SK-N-SH treated with all-trans-retinoic acid at 6 μM for 48 hours (cell line): ENCODE measurements around the gene SOX13.

Source experiments
- ATAC-seq: fragments of 200-7000 bp; cut with Tn5 transposase; 3 replicates; pipeline ENCODE4 v1.9.1; 2020; ENCODE audit warnings: mild to moderate bottlenecking, moderate library complexity
- ARNTL ChIP-seq: fragments of 450-650 bp; formaldehyde crosslinking; IDR thresholded peaks from 2 replicates; pipeline ENCODE4 v1.5.0; 2020; ENCODE audit warnings: low read depth, mild to moderate bottlenecking, moderate library complexity, borderline replicate concordance
- BACH2 ChIP-seq: fragments of 250-450 bp; sonication (Bioruptor Pico); IDR thresholded peaks from 2 replicates; pipeline ENCODE4 v1.9.0; 2021; ENCODE audit warnings: mild to moderate bottlenecking, borderline replicate concordance
- CSDC2 ChIP-seq: fragments of 250-450 bp; sonication (Bioruptor Pico); IDR thresholded peaks from 2 replicates; pipeline ENCODE4 v1.5.0; 2020; ENCODE audit warnings: mild to moderate bottlenecking, moderate library complexity
- ESRRG ChIP-seq: fragments of 250-450 bp; sonication (Bioruptor Pico); IDR thresholded peaks from 2 replicates; pipeline ENCODE4 v1.6.1; 2021; ENCODE audit warnings: mild to moderate bottlenecking
- GLIS3 ChIP-seq: fragments of 250-450 bp; sonication (Bioruptor Pico); IDR thresholded peaks from 2 replicates; pipeline ENCODE4 v1.5.0; 2020; ENCODE audit warnings: mild to moderate bottlenecking, moderate library complexity
- ISL1 ChIP-seq: fragments of 250-450 bp; sonication (Bioruptor Pico); IDR thresholded peaks from 2 replicates; pipeline ENCODE4 v2.1.2; 2022; ENCODE audit warnings: mild to moderate bottlenecking, moderate library complexity
- OSR1 ChIP-seq: fragments of 250-450 bp; sonication (Bioruptor Pico); IDR thresholded peaks from 2 replicates; pipeline ENCODE4 v1.8.0; 2022; ENCODE audit warnings: moderate library complexity, mild to moderate bottlenecking, inconsistent platforms
- PPARA ChIP-seq: fragments of 250-450 bp; sonication (Bioruptor Pico); IDR thresholded peaks from 2 replicates; pipeline ENCODE4 v1.5.0; 2020; ENCODE audit warnings: mild to moderate bottlenecking, borderline replicate concordance
- RARB ChIP-seq: fragments of 250-450 bp; sonication (Bioruptor Pico); IDR thresholded peaks from 2 replicates; pipeline ENCODE4 v1.8.0; 2021; ENCODE audit warnings: mild to moderate bottlenecking, moderate library complexity
- SNAI2 ChIP-seq: fragments of 250-450 bp; sonication (Bioruptor Pico); IDR thresholded peaks from 2 replicates; pipeline ENCODE4 v1.5.0; 2020; ENCODE audit warnings: mild to moderate bottlenecking, moderate library complexity
- TCF4 ChIP-seq: fragments of 250-450 bp; sonication (Bioruptor Pico); IDR thresholded peaks from 2 replicates; pipeline ENCODE4 v1.8.0; 2021; ENCODE audit warnings: mild to moderate bottlenecking, moderate library complexity, borderline replicate concordance
- TOX ChIP-seq: fragments of 250-450 bp; sonication (Bioruptor Pico); IDR thresholded peaks from 2 replicates; pipeline ENCODE4 v1.8.0; 2021; ENCODE audit warnings: mild to moderate bottlenecking, moderate library complexity, borderline replicate concordance
- TSHZ2 ChIP-seq: fragments of 250-450 bp; sonication (Bioruptor Pico); IDR thresholded peaks from 2 replicates; pipeline ENCODE4 v1.5.0; 2020; ENCODE audit warnings: mild to moderate bottlenecking, moderate library complexity
- ZC3H10 ChIP-seq: fragments of 250-450 bp; sonication (Bioruptor Pico); IDR thresholded peaks from 2 replicates; pipeline ENCODE4 v1.5.1; 2021; ENCODE audit warnings: mild to moderate bottlenecking, moderate library complexity
- ZFP3 ChIP-seq: fragments of 250-450 bp; sonication (Bioruptor Pico); IDR thresholded peaks from 2 replicates; pipeline ENCODE4 v1.5.0; 2020; ENCODE audit warnings: mild to moderate bottlenecking, moderate library complexity
- ZFP30 ChIP-seq: fragments of 450-650 bp; formaldehyde crosslinking; IDR thresholded peaks from 2 replicates; pipeline ENCODE4 v1.5.0; 2022; ENCODE audit warnings: mild to moderate bottlenecking, moderate library complexity
- ZNF565 ChIP-seq: fragments of 450-650 bp; formaldehyde crosslinking; conservative IDR thresholded peaks from 2 replicates; pipeline ENCODE4 v1.5.0; 2020; ENCODE audit warnings: low read depth, mild to moderate bottlenecking, moderate library complexity
- ZNF70 ChIP-seq: fragments of 450-650 bp; formaldehyde crosslinking; IDR thresholded peaks from 2 replicates; pipeline ENCODE4 v1.5.0; 2020; ENCODE audit warnings: mild to moderate bottlenecking, moderate library complexity
- ZNF8 ChIP-seq: fragments of 450-650 bp; formaldehyde crosslinking; IDR thresholded peaks from 2 replicates; pipeline ENCODE4 v1.5.0; 2020; ENCODE audit warnings: mild to moderate bottlenecking, moderate library complexity
- TF ChIP-seq, protein P1 (sequence below): fragments of 250-450 bp; sonication (Bioruptor Pico); IDR thresholded peaks from 2 replicates; pipeline ENCODE4 v1.5.1; 2020; ENCODE audit warnings: low read depth, mild to moderate bottlenecking, moderate library complexity
- TF ChIP-seq, protein P2 (sequence below): fragments of 250-450 bp; sonication (Bioruptor Pico); IDR thresholded peaks from 2 replicates; pipeline ENCODE4 v1.5.1; 2021; ENCODE audit warnings: mild to moderate bottlenecking, moderate library complexity
- TF ChIP-seq, protein P3 (sequence below): fragments of 250-450 bp; sonication (Bioruptor Pico); IDR thresholded peaks from 2 replicates; pipeline ENCODE4 v1.8.0; 2020; ENCODE audit warnings: mild to moderate bottlenecking, moderate library complexity, borderline replicate concordance

SOX13 gene

DNA sequence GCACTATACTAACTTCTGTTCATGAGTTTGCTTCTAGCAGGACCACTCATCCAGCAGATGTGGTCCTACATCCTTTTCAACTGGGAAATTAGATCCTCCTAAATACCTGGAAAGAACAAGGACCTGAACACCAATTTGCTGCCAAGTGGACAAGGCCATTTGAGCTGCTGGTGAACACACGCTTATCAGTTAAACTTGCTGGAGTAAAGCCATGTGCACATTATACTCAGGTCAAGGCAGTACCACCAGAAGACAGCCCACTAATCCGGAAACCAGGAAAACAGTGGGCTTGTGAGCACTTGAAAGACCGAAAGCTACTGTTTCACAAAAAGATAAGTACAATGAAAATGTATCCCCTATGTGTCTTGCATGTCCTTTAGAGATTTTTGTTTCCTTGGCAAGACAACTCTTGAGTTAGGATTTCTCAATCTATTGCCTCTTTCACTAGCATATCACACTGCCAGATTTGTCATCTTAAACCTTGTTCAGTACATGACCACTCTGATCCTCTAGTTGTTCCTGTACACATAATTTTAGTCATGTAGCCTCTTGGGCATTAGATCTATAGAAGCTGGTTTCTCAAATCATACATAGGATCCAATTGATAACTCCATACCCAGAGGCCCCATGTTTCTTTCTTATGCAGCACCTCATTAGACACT lies 97.7 kb downstream of the SOX13 start:
- TF ChIP-seq TCF4 (CRISPR knock-in tag) (no peak), TOX (CRISPR knock-in tag) (no peak), ESRRG (CRISPR knock-in tag) (no peak), ARNTL (CRISPR knock-in tag) (no peak), PPARA (CRISPR knock-in tag) (no peak), GLIS3 (CRISPR knock-in tag) (no peak), ISL1 (CRISPR knock-in tag) (no peak), ZFP3 (no peak), SNAI2 (no peak)
- ATAC-seq = no peak

- TF ChIP-seq OSR1 (CRISPR knock-in tag) (peak; percentile 96), PPARA (CRISPR knock-in tag) (no peak)
- no peak for ATAC-seq
These were observed 98.8 kb downstream of the SOX13 start for GRCh38 chr1:204171751-204172178.

GRCh38 chr1:204172404-204173029 lies 99.6 kb downstream of the SOX13 start:
- no peak for ATAC-seq
- TF ChIP-seq ISL1 (CRISPR knock-in tag) (no peak), PPARA (CRISPR knock-in tag) (no peak), BACH2 (CRISPR knock-in tag) (no peak), ZC3H10 (no peak), ZNF565 (CRISPR knock-in tag) (no peak), RARB (no peak), ZFP30 (no peak), TOX (CRISPR knock-in tag) (no peak), ZFP3 (no peak), SNAI2 (no peak), ARNTL (CRISPR knock-in tag) (no peak), OSR1 (CRISPR knock-in tag) (no peak), ZNF8 (no peak), CSDC2 (CRISPR knock-in tag) (no peak), ESRRG (CRISPR knock-in tag) (no peak), TSHZ2 (CRISPR knock-in tag) (no peak)
- TF ChIP-seq, protein P1, sequence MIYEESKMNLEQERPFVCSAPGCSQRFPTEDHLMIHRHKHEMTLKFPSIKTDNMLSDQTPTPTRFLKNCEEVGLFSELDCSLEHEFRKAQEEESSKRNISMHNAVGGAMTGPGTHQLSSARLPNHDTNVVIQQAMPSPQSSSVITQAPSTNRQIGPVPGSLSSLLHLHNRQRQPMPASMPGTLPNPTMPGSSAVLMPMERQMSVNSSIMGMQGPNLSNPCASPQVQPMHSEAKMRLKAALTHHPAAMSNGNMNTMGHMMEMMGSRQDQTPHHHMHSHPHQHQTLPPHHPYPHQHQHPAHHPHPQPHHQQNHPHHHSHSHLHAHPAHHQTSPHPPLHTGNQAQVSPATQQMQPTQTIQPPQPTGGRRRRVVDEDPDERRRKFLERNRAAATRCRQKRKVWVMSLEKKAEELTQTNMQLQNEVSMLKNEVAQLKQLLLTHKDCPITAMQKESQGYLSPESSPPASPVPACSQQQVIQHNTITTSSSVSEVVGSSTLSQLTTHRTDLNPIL (CRISPR knock-in tag) = no peak
- TF ChIP-seq, protein P2, sequence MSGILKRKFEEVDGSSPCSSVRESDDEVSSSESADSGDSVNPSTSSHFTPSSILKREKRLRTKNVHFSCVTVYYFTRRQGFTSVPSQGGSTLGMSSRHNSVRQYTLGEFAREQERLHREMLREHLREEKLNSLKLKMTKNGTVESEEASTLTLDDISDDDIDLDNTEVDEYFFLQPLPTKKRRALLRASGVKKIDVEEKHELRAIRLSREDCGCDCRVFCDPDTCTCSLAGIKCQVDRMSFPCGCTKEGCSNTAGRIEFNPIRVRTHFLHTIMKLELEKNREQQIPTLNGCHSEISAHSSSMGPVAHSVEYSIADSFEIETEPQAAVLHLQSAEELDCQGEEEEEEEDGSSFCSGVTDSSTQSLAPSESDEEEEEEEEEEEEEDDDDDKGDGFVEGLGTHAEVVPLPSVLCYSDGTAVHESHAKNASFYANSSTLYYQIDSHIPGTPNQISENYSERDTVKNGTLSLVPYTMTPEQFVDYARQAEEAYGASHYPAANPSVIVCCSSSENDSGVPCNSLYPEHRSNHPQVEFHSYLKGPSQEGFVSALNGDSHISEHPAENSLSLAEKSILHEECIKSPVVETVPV (CRISPR knock-in tag) = no peak

GRCh38 chr1:204174958-204175357 lies 102.0 kb downstream of the SOX13 start:
- no peak for ATAC-seq
- no peak for TF ChIP-seq ZNF70 (CRISPR knock-in tag)
- no peak for TF ChIP-seq RARB
- TF ChIP-seq OSR1 (CRISPR knock-in tag) = no peak
- no peak for TF ChIP-seq ZFP3
- TF ChIP-seq ESRRG (CRISPR knock-in tag) = no peak
- no peak for TF ChIP-seq PPARA (CRISPR knock-in tag)
- no peak for TF ChIP-seq CSDC2 (CRISPR knock-in tag)

DNA sequence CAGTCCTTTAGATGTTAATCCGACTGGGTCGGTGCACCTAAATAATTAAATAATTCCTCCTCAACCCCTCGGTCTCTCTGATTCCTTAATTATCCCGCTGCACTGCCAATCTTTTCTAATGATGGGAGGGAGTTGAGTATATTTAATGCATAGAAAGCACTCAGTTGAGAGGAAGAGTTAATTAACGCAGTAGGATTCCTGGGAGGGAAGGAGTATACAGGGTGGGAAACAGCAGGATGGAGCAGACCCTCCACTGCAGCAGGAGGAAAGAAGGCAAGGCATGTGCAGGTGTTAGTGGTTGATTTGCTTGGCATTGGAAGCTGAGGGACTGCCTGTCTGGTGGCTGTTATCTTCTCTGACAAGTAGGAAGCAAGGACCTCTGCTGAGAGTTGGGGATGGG lies 103.1 kb downstream of the SOX13 start:
- no peak for ATAC-seq
- TF ChIP-seq ZNF565 (CRISPR knock-in tag) (no peak), GLIS3 (CRISPR knock-in tag) (no peak), TOX (CRISPR knock-in tag) (no peak), TSHZ2 (CRISPR knock-in tag) (no peak), ARNTL (CRISPR knock-in tag) (no peak), RARB (no peak)
- TF ChIP-seq, protein P3, sequence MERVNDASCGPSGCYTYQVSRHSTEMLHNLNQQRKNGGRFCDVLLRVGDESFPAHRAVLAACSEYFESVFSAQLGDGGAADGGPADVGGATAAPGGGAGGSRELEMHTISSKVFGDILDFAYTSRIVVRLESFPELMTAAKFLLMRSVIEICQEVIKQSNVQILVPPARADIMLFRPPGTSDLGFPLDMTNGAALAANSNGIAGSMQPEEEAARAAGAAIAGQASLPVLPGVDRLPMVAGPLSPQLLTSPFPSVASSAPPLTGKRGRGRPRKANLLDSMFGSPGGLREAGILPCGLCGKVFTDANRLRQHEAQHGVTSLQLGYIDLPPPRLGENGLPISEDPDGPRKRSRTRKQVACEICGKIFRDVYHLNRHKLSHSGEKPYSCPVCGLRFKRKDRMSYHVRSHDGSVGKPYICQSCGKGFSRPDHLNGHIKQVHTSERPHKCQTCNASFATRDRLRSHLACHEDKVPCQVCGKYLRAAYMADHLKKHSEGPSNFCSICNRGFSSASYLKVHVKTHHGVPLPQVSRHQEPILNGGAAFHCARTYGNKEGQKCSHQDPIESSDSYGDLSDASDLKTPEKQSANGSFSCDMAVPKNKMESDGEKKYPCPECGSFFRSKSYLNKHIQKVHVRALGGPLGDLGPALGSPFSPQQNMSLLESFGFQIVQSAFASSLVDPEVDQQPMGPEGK (CRISPR knock-in tag) = no peak
